Activated T-helper 1 cell treated with anti-CD3 and anti-CD28 coated beads, Interleukin-2, amount 50 U/mL, for 16 hours (primary cell): ENCODE results near the gene TUBG1.
A peak's percentile ranks its signal among the peaks of the same experiment; 100 is the strongest.
"Not testable (repeated sequence)": the region's sequence is repeated elsewhere in the genome, so short reads cannot be mapped to it uniquely, and the experiment has no call there.

ENCODE experiments used
- DNase-seq, 2 donors: peaks; one replicate each; pipeline ENCODE4 v3.0.0-alpha.2; 2020; ENCODE audit warnings: low read depth in 1 of 2, low spot score in 1 of 2

TUBG1 gene

GRCh38 chr17:42623271-42623670 lies 13.8 kb downstream of the TUBG1 start:
- no peak for DNase-seq

- no peak for DNase-seq
These were observed 14.5 kb downstream of the TUBG1 start for GRCh38 chr17:42623732-42624596.

- DNase-seq = not testable (repeated sequence)
These were observed 17.7 kb downstream of the TUBG1 start for GRCh38 chr17:42627032-42627764.

GRCh38 chr17:42629411-42630009 lies 20.0 kb downstream of the TUBG1 start:
- no peak for DNase-seq

DNA sequence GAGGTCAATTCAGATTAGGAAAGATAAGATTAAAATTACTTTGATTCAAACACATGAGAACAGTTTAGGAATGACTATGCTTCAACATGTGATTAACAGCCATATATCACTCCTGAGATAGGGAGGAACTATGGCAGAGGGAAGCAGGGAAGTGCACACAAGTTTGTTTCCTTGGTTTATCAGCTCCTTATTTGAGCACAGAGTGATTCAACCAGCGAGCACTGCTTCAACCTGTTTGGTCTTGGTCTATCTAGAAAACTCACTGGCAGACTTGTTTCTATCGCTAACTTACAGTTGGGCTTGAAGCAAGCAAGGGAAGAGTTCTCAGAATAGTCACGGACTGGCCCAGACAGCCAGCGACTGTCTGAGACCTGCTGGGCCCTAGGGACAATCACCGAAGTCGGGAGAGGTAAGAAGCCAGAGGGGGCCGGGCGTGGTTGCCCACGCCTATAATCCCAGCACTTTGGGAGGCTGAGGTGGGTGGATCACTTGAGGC lies 23.5 kb downstream of the TUBG1 start:
- no peak for DNase-seq

DNA sequence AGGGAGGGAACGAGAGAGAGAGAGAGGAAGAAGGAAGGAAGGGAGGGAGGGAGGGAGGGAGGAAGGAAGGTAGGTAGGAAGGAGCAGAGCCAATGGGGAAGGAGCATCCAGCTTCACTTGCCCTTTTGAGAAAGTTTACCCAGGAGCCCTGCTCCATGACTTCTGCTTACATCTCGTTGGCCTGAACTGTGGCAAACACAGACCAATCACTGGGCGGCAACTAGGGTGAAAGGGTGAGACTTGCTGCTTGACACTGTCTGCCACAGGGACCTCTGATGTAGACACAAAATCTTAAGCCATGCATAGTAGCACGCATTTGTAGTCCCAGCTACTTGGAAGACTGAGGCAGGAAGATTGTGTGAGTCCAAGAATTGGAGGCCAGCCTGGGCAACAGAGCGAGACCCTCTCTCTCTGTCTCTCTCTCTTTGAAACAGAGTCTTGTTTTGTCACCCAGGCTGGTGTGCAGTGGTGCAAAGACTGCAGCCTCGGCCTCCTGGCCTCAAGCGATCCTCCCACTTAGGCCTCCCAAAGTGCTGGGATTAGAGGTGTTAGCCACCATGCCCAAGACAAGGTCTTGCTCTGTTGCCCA lies 30.1 kb downstream of the TUBG1 start:
- no peak for DNase-seq

DNA sequence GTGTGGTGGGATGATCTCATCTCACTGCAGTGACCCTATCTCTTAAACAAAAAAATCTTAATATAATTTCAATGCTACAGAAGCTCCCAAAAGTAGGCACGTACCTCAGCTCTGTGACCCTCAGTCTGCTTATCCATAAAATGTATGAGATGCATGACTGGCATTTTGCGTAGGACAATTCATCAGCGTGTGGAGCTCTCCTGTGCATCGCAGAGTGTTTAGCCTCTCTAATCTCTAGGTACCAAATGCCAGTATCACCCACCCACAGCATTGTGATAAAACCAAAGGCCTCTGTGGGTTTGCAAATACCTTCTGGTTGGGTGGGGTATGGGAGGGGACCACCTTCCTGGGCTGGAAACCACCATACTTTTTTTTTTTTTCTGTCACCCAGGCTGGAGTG lies 30.6 kb downstream of the TUBG1 start:
- DNase-seq = no peak

DNA sequence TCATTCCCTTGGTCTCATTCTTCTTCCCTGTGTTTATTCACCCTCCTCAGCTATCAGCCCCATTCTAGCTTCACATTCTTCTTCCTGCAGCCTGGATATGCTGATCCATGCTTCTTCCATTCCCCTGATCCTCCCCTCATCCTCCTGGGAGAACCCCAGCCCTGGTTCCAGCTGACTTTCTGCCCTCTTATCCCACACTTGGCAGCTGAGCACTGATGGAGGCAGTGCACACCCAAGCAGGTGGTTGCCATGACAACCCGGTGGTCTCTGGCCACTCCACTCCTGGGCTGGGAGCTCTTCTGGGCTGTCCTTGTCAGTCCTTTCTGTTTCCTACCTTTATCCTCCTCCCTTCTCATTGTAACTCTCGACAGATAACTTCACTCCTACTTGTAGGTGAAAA lies 32.9 kb downstream of the TUBG1 start:
- no peak for DNase-seq

- no peak for DNase-seq
These were observed 38.3 kb downstream of the TUBG1 start for GRCh38 chr17:42647778-42648177.

DNA sequence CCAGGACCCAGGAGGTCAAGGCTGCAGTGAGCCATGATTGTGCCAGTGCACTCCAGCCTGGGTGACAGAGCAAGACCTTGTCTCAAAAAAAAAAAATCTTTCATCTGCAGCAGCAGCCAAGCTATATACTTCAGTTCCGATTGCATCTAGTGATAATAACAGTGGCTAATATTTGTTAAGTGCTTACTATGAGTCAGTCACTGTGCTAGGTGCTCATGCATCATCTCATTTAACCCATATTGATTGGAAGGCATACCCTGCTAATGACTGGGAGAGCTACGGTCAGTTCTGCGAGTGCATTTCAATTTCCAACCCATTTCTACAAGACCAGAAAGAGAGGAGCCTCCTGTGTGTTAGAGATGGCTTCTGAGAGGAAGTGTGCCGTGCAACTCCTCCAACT lies 41.9 kb downstream of the TUBG1 start:
- no peak for DNase-seq

- no peak for DNase-seq
These were observed 44.0 kb downstream of the TUBG1 start for GRCh38 chr17:42653179-42654124.

DNA sequence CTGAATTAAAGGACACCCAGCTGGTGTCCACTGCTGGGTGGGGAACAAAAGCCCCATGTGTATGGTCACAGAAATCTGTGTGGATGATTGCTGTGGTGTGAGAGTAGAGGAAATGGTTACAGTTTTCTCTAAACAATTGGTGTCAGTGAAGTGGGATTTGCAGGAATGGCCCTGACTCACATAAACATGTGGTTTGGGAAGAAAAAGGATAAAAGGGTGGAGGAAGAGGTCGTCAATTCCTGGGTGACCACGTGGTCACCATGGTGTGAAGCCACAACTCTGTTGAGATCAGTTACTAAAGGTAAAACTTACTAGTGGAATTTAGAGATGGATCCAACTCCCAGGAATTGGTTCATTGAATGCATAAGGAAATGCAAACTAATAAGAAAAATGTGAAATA lies 46.0 kb downstream of the TUBG1 start:
- no peak for DNase-seq

- no peak for DNase-seq
These were observed 48.5 kb downstream of the TUBG1 start for GRCh38 chr17:42657824-42658588.

DNA sequence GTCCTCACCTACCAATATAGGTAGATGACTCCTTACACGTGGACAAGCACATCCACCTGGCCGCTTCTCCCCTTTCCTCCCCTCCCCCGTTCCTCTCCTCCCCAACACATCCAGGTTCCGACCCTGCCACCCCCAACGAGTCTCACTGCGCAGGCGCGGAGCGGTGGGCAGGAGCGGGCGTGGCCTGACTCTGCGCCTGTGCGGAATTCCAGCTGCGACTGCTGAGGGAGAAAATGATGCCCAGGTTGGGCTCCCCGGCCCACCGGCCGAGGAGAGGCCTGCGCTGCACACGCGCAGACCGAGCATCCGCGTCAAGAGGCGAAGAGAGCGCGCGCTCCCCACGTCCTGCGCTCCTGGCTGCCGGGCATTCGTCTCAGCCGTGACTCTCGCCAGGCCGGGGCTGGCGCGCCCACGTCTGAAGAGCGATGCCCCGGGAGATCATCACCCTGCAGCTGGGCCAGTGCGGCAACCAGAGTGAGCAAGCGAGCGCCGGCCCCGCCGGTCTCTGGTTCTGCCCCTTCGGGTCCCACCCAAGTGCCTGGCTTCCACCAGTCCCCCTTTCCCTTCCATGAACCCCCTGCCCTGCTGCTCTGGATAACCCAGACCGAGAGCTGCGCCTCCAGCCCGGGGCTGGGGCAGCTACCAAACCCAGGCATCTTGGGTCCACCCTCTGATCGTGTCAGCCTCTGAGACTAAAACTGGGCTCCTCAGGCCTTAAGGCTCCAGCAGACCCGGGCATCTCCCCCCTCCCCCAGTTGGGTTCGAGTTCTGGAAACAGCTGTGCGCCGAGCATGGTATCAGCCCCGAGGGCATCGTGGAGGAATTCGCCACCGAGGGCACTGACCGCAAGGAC lies 49.8 kb downstream of the TUBG1 start, which contains the start of gene TUBG2:
TSS of gene TUBG2 (plus strand) at position 206 of the 853 bp plus-strand sequence. CDS start at position 426, 220 bp downstream.
- DNase-seq = peak; percentile 40 to 65

- not testable (repeated sequence) for DNase-seq
These were observed 50.4 kb downstream of the TUBG1 start for GRCh38 chr17:42659932-42660274.

GRCh38 chr17:42660692-42661345 lies 51.3 kb downstream of the TUBG1 start:
- no peak for DNase-seq
